C1 segment of cervical spinal cord (tissue), 14 donors: Measurements from ENCODE around the gene DCDC2.
"Not testable (repeated sequence)": the region's sequence is repeated elsewhere in the genome, so short reads cannot be mapped to it uniquely, and the experiment has no call there.

Source experiments
- DNase-seq, 14 donors: peaks; one replicate each; lab custom pipeline; 2025; lab: John Stamatoyannopoulos, UW

DCDC2 gene

DNA sequence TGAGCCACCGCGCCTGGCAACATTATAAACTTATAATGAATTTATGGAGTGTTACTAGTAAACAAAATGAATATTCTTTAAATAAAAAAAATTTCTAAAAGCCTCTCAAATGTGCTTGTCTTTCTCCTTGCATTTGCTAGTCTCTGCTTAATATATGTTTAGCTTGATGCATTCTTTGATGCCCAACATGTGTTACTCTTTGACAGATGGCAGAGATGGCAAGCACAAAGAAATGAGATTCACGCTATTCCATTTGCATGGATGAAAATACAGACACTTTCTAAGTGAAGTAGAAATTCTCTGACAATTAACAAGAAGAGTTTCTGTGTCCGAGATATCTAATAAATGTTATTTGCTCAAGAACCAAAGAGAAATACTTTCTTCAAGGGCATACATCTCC lies 30.1 kb downstream of the DCDC2 start:
- no peak for DNase-seq

DNA sequence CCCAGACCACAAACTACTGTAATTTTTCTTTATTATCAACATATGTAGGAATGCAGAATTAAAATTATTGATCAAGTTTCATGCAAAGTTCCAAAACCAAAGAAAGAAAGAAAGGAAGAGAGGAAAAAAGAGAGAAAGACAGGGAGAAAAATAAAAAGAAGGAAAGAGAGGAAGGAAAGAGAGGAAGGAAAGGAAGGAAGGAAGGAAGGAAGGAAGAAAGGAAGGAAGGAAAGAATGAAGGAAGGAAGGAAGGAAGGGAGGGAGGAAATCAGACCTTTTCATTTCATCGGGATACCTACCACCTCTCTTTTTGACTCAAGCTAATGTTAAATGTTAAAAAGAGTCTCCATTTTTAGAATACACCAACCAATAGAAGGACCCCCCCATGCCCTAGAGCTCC lies 31.9 kb downstream of the DCDC2 start:
- DNase-seq: no peak

DNA sequence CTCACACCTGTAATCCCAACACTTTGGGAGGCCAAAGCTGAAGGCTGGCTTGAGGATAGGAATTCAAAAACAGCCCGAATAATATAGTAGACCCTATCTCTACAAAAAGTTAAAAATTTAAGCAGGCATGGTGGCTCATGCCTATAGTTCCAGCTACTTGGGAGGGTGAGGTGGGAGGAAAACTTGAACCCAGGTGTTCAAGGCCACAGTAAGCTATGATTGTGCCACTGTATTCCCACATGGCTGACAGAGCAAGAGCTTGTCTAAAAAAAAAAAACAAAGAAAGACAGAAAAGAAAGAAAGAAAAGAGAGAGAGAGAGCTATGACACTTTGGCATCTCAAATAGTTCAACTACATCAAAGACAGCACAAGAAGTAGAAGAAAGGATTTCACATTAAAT lies 33.2 kb downstream of the DCDC2 start:
- no peak for DNase-seq

DNA sequence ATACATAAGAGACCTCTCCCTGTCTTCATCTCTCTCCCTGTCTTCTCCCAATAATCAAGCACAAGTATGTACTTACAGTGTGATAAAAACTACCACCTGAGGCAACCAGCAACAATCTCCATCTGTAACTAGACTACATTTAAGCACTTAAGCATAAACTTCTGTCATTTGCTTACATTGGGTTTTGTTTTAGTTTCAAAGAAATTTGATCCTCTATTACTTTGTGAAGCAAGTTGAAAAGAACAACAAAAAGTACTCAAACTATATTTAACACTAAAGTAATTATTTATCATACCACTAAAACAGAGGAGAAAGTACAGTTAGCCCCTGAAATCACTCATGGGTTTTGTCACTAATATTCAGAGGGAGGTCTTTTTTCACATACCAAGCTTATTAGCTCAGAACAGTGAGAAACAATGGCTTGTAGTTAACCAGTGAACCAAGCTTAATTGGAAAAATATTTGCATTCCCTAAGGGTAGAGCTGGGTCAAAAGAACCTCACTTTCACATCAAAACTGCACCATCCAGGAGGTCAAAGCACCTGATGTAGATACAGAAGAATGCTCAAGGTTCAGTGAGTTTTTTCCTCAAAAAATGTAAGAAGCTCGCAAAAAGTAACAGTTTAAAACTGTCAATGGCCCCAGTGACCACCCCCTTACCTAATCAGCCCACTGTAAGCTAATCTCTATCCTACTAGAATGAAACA lies 34.1 kb downstream of the DCDC2 start:
- no peak for DNase-seq

DNA sequence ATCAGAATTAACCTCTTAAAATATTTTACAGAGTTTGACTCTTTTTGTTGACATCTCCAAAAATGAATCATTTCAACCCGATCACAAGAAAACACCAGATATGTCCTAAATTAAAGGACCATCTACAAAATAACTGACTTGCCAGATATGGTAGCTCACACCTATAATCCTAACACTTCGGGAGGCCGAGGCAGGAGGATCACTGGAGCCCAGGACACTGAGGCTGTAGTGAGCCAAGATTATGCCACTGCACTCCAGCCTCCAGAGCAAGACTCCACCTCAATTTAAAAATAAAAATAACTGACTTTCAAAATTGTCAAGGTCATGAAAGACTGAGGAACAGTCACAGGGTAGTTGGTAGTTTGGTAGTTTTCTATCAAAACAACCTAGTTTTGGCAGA lies 34.9 kb downstream of the DCDC2 start:
- DNase-seq: no peak

DNA sequence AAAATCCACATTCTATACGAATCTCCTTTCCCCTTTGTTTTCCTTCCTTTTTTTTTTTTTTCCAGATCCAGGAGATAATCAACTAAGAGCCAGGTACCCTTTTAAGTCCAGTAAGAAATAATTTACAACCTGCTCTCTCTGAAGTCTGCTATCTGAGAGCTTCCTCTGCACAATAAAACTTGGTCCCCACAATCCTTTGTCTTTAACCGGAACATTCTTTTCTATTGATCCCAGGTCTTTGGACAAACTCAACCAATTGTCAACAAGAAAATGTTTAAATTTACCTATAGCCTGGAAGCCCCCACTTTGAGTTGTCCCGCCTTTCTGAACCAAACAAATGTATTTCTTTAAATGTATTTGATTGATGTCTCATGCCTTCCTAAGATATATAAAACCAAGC lies 35.4 kb downstream of the DCDC2 start:
- not testable (repeated sequence) for DNase-seq

DNA sequence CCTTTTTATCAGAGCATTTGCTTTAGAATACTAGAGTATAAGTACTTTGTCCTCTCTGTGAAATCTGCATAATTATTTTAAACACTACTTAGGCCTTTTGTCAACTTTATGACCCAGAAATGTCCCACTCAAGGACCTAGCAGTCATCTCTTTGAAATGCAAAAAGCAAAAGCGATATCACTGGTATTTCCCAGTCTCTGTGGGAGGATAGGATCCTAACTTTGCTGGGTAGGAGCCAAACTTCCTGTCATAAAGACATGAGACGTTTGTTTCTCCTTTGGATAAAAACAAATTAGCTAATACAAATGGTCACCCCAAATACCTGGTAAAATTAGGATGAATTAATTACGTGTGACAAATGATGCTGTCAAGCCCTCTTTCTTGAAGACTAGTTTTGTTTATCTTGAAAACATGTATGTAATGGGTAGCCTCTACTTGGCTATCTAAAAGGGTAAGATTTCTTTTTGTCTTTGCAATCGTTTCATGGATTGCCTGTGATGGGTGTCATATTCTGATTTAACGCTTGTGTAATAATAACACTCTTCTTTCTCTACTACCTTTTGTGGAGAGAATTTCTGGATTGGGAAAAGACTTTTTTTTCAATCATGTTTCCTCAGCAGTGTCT lies 36.2 kb downstream of the DCDC2 start:
- no peak for DNase-seq

DNA sequence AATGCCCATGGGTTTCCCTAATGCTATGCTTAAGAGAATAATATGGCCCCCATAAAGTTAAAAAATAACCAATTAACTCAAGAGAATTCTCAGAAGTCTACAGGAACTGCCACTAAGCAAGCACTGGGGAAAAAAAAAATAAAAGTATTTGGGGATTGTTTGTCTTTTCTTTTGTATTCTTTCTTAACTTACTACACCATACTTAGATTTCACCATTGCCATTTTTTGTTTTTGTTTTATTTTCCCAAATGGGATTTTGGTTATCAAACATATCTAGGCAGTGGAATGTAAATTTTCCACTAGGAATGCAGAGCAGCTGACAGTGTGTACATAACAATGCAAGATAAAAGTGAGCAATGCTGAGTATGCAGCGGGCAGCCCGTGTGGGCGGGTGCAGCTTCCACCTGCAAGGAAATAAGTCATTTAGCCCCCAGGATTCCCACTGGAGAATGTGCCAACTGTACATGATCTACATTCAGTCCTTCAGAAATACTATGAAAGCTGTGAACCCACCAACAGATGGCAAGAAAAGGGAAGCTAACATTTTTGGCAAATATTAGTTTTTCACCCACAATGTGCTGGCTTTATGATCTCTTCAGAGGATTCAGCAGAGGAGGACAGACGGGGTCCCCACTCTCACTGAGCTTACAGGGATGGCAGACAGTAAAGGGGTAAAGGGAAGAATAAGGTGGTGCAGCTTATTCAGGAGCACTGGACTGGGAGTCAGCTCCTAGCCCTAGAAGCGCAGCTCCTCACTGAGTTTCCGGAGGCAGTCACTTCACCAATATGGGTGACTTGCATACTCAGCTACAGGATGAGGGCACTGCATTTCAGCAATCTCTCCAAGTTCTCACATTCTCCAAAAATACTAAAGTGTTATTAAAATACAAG lies 44.4 kb downstream of the DCDC2 start:
- no peak for DNase-seq

DNA sequence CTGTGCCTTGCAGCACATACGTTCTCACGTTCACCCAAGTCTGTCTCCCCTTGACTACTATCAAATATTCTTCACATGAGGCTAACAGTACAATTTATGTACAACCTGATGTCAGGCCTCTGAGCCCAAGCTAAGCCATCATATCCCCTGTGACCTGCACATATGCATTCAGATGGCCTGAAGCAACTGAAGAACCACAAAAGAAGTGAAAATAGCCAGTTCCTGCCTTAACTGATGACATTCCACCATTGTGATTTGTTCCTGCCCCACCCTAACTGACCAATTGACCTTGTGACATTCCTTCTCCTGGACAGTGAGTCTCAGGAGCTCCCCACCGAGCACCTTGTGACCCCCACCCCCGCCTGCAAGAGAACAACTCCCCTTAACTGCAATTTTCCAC lies 46.1 kb downstream of the DCDC2 start:
- not testable (repeated sequence) for DNase-seq

DNA sequence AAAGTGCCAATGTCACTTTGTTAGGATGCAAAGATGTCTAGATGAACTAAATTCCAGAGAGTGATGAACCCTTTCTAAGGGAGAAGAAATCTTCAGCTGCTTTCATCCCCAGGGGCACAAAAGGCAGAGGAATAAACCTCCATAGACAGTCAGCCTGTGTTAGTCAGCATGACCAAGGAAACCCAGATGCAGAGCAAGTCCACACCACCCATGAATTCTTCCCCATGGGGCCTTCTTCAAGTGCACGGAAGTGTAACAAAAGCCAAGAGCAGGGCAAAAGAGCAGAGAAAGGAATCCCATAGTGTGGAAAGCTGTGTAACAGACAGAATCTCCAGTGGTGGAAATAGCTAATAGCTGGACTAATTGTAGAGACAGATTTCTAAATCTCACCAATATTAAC lies 50.0 kb downstream of the DCDC2 start:
- DNase-seq: no peak

DNA sequence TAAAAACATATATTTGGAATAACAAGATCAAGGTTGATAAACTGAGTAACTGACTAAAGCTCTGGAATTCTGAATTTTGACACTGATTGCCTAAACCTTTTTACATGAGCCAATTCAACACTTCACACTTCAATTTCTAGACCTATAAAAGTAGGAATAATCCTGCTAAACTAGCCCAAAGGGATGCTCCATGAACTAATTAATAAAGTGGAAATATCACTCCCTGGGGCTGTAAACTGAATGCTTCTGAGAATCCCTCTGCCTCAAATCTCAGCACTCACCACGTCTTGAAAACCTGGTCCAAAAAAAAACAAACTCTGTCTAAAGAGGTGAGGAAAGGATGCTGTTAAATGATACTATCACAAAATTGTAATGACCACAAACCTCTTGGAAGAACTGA lies 50.9 kb downstream of the DCDC2 start:
- no peak for DNase-seq

DNA sequence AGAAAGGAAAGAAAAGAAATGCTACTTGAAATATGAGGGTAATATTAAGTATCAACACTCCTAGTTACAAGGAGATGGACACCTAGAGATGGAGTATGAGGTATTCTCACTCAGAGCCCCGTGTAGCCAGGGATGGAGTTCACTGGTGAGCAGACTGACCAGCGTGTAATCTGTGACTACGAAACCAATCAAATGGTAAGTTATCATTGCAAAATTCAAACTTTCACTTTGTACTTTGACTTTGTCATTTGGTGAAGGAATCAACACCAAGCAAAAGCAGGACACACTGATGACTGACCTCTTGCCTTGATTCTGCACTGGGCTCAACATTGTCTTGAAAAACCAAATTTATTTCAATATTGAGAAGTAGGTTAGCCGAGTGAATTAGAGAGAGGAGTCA lies 51.8 kb downstream of the DCDC2 start:
- DNase-seq: no peak

DNA sequence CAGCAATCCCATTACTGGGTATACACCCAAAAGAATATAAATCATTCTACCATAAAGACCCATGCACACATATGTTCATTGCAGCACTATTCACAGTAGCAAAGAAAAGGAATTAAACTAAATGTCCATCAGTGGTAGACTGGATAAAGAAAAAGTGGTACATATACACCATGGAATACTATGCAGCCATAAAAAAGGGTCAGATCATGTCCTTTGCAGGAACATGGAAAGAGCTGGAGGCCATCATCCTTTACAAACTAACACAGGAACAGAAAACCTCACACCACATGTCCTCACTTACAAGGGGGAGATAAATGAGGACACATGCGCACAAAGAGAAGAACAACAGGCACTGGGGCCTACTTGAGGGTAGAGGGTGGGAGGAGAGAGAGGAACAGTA lies 60.9 kb downstream of the DCDC2 start:
- DNase-seq: no peak

DNA sequence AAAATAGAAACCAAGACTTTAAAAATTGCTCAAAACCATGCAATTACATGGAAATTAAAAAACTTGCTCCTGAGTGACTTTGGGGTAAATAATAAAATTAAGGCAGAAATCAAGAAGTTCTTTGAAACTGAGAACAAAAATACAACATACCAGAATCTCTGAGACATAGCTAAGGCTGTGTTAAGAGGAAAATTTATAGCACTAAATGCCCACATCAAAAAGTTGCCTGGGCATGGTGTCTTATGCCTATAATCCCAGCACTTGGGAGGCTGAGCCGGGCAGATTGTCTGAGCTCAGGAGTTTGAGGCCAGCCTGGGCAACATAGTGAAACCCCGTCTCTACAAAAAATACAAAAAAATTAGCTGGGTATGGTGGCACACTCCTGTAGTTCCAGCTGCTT lies 64.0 kb downstream of the DCDC2 start:
- DNase-seq: not testable (repeated sequence)

DNA sequence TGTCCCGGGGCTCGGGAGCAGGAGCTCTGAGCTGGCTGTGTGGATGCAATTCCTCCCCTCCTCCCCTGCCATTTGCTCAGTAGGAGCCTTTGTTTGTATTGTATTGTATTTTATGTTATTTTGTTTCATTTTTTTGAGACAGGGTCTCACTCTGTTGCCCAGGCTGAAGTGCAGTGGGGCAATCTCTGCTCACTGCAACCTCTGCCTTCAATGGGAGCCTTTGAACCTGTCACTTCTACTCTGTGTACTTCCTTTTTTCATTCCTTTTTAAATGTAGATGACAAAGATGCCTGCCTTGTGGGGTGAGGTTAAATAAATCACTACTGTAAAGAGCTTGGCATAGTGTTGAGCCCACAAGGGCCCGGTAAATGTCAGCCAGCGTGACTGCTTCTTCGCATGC lies 70.6 kb downstream of the DCDC2 start:
- DNase-seq: no peak

DNA sequence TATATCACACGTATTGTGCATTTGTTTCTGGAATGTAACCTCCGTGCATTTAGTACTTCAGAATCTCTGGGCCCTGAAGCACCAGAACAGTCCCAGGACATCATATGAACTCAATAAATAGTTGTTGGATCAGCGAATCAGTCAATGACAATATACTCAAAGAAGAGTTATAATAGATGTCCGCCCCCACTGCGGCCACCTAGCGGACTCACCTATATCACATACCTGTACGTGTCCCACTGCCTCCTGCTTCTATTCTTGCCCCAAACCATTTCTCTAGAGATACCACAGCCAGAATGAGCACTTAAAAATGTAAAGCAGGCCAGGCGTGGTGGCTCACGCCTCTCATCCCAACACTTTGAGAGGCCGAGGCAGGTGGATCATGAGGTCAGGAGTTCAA lies 73.9 kb downstream of the DCDC2 start:
- no peak for DNase-seq

DNA sequence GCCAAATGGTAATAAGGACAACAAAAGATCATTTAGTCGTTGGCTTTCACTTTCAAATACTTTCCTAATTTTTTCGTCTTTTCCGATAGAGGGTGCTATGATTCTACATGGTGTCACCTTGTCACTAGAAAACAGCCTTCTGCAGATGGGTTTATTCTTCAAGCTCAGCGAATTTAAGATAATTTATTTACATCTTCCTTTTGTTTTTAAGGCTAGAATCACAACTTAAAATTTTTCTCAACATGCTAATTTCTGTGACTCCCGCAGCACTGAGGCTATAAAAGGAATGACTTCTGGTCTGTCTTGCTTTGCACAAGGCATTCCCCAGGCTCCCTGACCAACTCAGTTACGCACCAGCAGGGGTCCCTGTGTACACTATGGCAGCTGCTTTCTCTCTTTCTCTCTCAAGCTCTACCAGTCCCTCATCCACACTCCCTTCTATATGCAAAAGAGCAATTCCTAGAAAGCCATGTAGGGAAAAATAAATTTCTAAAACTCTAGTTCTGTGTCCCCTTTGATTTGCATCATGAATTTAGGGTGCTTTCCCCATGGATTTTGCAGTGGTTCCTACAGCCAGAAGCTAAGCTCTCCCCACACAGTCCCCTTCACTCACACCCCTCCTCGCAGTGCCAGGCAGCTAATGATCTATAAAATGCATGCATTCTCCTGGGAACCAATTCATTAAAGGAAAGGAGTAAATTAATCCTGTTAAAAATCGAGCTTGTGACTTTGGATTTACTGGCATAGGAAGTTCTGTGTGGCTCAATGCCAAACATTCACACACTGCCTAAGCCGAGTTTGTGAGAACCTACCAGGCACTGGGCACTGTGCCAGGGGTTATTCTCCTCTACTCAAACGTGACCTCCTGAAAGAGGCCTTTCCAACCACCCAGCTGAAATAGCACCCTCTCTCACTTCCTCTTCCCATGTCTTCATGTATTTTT lies 74.5 kb downstream of the DCDC2 start:
- peak in 8 of 14 donors; percentile 2 to 24 (median 13) for DNase-seq

DNA sequence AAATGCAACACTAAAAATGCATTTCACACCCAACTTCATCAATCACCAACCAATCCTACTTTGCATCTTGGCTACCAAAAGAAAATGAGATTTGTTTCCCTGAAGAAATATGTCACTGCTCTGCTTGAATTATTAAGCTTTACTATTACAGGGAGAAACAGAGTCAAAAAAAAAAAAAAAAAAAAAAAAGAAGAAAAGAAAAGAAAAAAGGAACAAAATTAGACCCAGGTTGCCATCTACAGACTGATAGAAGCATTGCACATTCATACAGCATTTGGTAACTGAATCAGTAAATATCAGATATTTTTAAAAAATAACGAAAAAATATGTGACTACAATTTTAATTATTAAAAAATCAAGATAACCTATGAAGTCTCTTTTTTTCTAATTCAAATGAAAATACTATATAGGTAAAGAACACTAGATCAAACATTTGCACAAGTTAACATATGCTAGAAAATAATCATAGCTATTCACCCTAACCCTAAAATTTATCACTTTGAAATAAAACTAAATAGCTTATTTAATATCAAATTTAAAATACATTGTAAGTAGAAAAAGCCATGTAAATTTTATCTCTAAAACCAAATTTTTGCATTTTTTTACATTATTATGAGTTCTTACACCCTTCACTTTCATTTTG lies 83.3 kb downstream of the DCDC2 start:
- no peak for DNase-seq

DNA sequence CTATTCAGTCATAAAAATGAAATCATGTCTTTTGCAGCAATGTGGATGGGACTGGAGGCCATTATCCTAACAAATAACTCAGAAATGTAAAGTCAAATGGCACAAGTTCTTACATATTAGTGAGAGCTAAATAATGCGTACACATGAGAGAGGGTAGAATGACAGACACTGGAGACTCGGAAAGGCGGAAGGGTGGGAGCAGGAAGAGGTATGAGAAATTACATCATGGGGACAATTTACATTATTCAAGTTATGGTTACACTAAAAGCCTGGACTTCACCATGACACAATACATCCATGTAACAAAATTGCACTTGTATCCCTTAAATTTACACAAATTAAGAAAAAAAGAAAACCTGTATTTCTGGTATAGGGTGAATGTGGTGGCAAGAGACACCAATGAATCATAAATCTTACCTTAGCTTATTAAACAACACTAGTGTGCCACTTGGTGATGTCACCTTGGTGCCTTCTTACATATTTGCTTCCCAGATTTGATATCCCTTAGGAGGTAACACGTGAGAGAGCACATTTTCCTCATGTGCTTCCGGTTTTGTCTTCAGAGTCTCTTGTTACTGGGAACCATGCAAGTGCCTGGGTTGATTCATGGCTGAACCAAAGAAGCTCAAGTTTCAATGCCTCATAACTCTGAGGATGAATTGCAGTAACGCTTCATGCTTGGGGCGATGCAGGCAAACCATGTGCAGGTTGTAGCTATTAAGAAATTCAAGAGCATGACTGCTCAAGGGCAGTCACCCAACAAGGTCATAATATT lies 84.6 kb downstream of the DCDC2 start:
- DNase-seq: no peak

DNA sequence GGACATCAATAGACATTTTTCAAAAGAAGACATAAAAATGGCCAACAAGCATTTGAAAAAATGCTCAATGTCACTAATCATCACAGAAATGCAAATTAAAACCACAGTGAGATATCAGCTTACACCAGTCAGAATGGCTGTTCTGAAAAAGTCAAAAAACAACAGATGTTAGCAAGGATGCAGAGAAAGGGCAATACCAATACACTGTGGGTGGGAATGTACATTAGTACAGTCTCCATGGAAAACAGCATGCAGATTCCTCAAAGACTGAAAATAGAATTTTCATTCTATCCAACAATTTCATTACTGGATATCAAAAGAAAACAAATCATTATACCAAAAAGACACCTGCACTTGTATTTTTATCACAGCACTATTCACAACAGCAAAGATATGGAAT lies 85.3 kb downstream of the DCDC2 start:
- DNase-seq: no peak
